Subcutaneous abdominal adipose tissue (tissue), 5 donors: ENCODE results near the gene TRAPPC14.
"Not testable (repeated sequence)": the region's sequence is repeated elsewhere in the genome, so short reads cannot be mapped to it uniquely, and the experiment has no call there.

Experiments used
- H3K27ac ChIP-seq: one replicate; pipeline ENCODE4 v1.7.0; 2013; ENCODE audit warnings: low read depth, mild to moderate bottlenecking, inconsistent platforms, low read length, moderate library complexity
- H3K27me3 ChIP-seq, 5 donors: one replicate each; pipeline ENCODE4 v1.7.0; 2013; ENCODE audit warnings: low read length in 5 of 5, inconsistent platforms in 1 of 5; ENCODE audit not compliant: control insufficient read depth in 5 of 5, insufficient read depth in 4 of 5
- H3K36me3 ChIP-seq, 5 donors: one replicate each; pipeline ENCODE4 v1.7.0; 2013; ENCODE audit warnings: low read length in 5 of 5; ENCODE audit not compliant: control insufficient read depth in 5 of 5, insufficient read depth in 5 of 5
- H3K4me1 ChIP-seq, 5 donors: one replicate each; pipeline ENCODE4 v1.7.0; 2013; ENCODE audit warnings: low read length in 5 of 5, mild to moderate bottlenecking in 3 of 5, moderate library complexity in 1 of 5; ENCODE audit not compliant: control insufficient read depth in 5 of 5, insufficient read depth in 5 of 5
- H3K4me3 ChIP-seq, 5 donors: one replicate each; pipeline ENCODE4 v1.7.0; 2013; ENCODE audit warnings: low read length in 5 of 5, low read depth in 1 of 5
- H3K9ac ChIP-seq, 5 donors: one replicate each; pipeline ENCODE4 v1.7.0; 2013; ENCODE audit warnings: low read length in 5 of 5, mild to moderate bottlenecking in 4 of 5, moderate library complexity in 3 of 5
- H3K9me3 ChIP-seq, 5 donors: one replicate each; pipeline ENCODE4 v1.7.0; 2013; ENCODE audit warnings: low read length in 5 of 5; ENCODE audit not compliant: control insufficient read depth in 5 of 5
- donor health status: healthy.
- donor health status: healthy.
- donor health status: healthy.
- donor health status: healthy.
- donor health status: healthy.

Gene TRAPPC14

GRCh38 chr7:100158229-100159098 lies at the start of gene TRAPPC14:
Gene TRAPPC14, minus strand, starts transcription at chr7:100158723. Its CDS starts 224 bp downstream, at chr7:100158499.
- Histone ChIP-seq H3K4me1 (peaks cover 3 to 40% (median 31%) of the 10 kb centered on the region in 5 donors), H3K27me3 (no peaks in the 10 kb centered on the region), H3K9me3 (no peaks in the 10 kb centered on the region), H3K4me3 (peak within 1 kb of the TSS; percentile 67 to 85 (median 74)), H3K36me3 (peaks cover 0 to 34% (median 31%) of the 10 kb centered on the region in 5 donors), H3K27ac (peak within 1 kb of the TSS; percentile 72), H3K9ac (peak within 1 kb of the TSS; percentile 63 to 91 (median 77))

- Histone ChIP-seq H3K4me3 (no peak overlapping the region), H3K9ac (no peak overlapping the region), H3K27me3 (peaks cover 0 to 3% (median 0%) of the 10 kb centered on the region in 5 donors), H3K4me1 (peaks cover 0 to 5% (median 0%) of the 10 kb centered on the region in 5 donors), H3K27ac (no peak overlapping the region), H3K36me3 (no peaks in the 10 kb centered on the region), H3K9me3 (no peaks in the 10 kb centered on the region)
These were observed 45.9 kb upstream of the TRAPPC14 start for GRCh38 chr7:100204454-100204853.

- Histone ChIP-seq H3K4me3 (no peak overlapping the region), H3K36me3 (no peaks in the 10 kb centered on the region), H3K4me1 (peaks cover 0 to 5% (median 0%) of the 10 kb centered on the region in 5 donors), H3K27ac (no peak overlapping the region), H3K27me3 (peaks cover 0 to 9% (median 0%) of the 10 kb centered on the region in 5 donors), H3K9me3 (no peaks in the 10 kb centered on the region), H3K9ac (no peak overlapping the region)
These were observed 42.2 kb upstream of the TRAPPC14 start for GRCh38 chr7:100200693-100201092.

GRCh38 chr7:100198266-100198665 lies 39.7 kb upstream of the TRAPPC14 start:
- peaks cover 0 to 5% (median 0%) of the 10 kb centered on the region in 5 donors for H3K4me1 ChIP-seq
- H3K27ac ChIP-seq: no peak overlapping the region
- H3K9ac ChIP-seq: no peak overlapping the region
- H3K36me3 ChIP-seq: no peaks in the 10 kb centered on the region
- H3K9me3 ChIP-seq: no peaks in the 10 kb centered on the region
- peaks cover 0 to 9% (median 0%) of the 10 kb centered on the region in 5 donors for H3K27me3 ChIP-seq
- no peak overlapping the region for H3K4me3 ChIP-seq

- H3K9me3 ChIP-seq, H3K27ac ChIP-seq, H3K4me3 ChIP-seq, H3K9ac ChIP-seq, H3K27me3 ChIP-seq, H3K36me3 ChIP-seq: not testable (repeated sequence)
- H3K4me1 ChIP-seq: peaks cover 0 to 13% (median 7%) of the 10 kb centered on the region in 5 donors
These were observed 37.4 kb upstream of the TRAPPC14 start for GRCh38 chr7:100195901-100196322.

- Histone ChIP-seq H3K27me3 (peaks cover 0 to 6% (median 0%) of the 10 kb centered on the region in 5 donors), H3K9me3 (no peaks in the 10 kb centered on the region), H3K36me3 (no peaks in the 10 kb centered on the region), H3K27ac (no peak overlapping the region), H3K4me1 (peaks cover 0 to 17% (median 8%) of the 10 kb centered on the region in 5 donors), H3K9ac (no peak overlapping the region), H3K4me3 (no peak overlapping the region)
These were observed 36.7 kb upstream of the TRAPPC14 start for GRCh38 chr7:100195222-100195621.

- H3K36me3 ChIP-seq: no peaks in the 10 kb centered on the region
- H3K4me3 ChIP-seq: no peak overlapping the region
- no peaks in the 10 kb centered on the region for H3K9me3 ChIP-seq
- H3K4me1 ChIP-seq: peaks cover 0 to 19% (median 7%) of the 10 kb centered on the region in 5 donors
- no peak overlapping the region for H3K27ac ChIP-seq
- H3K27me3 ChIP-seq: no peaks in the 10 kb centered on the region
- H3K9ac ChIP-seq: no peak overlapping the region
These were observed 34.4 kb upstream of the TRAPPC14 start for GRCh38 chr7:100192969-100193368.

GRCh38 chr7:100192281-100192862 lies 33.8 kb upstream of the TRAPPC14 start:
- H3K4me1 ChIP-seq: peaks cover 0 to 19% (median 7%) of the 10 kb centered on the region in 5 donors
- H3K27ac ChIP-seq, H3K36me3 ChIP-seq, H3K9ac ChIP-seq, H3K4me3 ChIP-seq, H3K27me3 ChIP-seq, H3K9me3 ChIP-seq: not testable (repeated sequence)

GRCh38 chr7:100191775-100192174 lies 33.3 kb upstream of the TRAPPC14 start:
- H3K9ac ChIP-seq: no peak overlapping the region
- H3K27me3 ChIP-seq: no peaks in the 10 kb centered on the region
- H3K27ac ChIP-seq: no peak overlapping the region

More at GRCh38 chr7:100191775-100192174, 33.3 kb upstream of the TRAPPC14 start:
- H3K4me3 ChIP-seq: no peak overlapping the region
- peaks cover 0 to 19% (median 7%) of the 10 kb centered on the region in 5 donors for H3K4me1 ChIP-seq
- no peaks in the 10 kb centered on the region for H3K9me3 ChIP-seq
- no peaks in the 10 kb centered on the region for H3K36me3 ChIP-seq
